Measurements from ENCODE around the gene MYDGF.

- no peak for TF ChIP-seq CTCF (conservative IDR thresholded peaks at IDR 0.05)
- TF ChIP-seq ZFX (IDR thresholded peaks at IDR 0.05): no peak
Observed at GRCh38 chr19:4664642-4665041, 5.5 kb downstream of the MYDGF start.

Data from C4-2B (cell line).